ENCODE measurements around the gene SCUBE3. TPM values are rescaled to one million over a fixed set of nuclear protein-coding genes. Genes with fewer than 3 reads are reported as not detected.

SCUBE3 gene
- total RNA-seq, 1 donor from 2014 or later = 0.56 TPM

DNA sequence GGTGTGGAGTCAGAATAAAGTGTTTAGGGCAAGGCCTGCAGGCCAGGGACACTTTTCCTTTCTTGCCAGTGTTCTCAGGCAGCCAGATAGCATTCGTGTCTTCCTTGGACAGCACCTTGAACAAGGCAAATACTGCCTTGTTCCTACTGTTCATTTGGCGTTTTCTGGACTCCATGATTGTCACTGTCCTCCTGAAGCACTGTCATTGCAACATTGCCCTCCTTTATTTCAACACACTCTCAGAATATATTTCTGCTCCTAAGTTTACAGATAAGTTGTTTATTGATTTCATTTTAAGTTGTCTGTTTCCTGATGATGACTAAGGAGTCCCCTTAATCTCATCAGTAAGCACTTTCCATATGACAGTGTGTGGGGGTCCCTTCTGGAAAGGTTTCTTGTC lies 68.7 kb downstream of the SCUBE3 start:
- Histone ChIP-seq H3K36me3 (peaks cover 68% of the 10 kb centered on the region), H3K4me1 (no peaks in the 10 kb centered on the region), H3K27me3 (ENCODE audit: low read depth) (no peaks in the 10 kb centered on the region), H3K4me3 (no peak overlapping the region), H3K27ac (no peak overlapping the region), H3K9me3 (no peaks in the 10 kb centered on the region)
- DNase-seq (no peak), ATAC-seq (no peak)
- TF ChIP-seq, protein P1, sequence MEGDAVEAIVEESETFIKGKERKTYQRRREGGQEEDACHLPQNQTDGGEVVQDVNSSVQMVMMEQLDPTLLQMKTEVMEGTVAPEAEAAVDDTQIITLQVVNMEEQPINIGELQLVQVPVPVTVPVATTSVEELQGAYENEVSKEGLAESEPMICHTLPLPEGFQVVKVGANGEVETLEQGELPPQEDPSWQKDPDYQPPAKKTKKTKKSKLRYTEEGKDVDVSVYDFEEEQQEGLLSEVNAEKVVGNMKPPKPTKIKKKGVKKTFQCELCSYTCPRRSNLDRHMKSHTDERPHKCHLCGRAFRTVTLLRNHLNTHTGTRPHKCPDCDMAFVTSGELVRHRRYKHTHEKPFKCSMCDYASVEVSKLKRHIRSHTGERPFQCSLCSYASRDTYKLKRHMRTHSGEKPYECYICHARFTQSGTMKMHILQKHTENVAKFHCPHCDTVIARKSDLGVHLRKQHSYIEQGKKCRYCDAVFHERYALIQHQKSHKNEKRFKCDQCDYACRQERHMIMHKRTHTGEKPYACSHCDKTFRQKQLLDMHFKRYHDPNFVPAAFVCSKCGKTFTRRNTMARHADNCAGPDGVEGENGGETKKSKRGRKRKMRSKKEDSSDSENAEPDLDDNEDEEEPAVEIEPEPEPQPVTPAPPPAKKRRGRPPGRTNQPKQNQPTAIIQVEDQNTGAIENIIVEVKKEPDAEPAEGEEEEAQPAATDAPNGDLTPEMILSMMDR (IDR thresholded peaks at IDR 0.05) = no peak
- intact Hi-C loops (cut with DNase I) = no loop called here

DNA sequence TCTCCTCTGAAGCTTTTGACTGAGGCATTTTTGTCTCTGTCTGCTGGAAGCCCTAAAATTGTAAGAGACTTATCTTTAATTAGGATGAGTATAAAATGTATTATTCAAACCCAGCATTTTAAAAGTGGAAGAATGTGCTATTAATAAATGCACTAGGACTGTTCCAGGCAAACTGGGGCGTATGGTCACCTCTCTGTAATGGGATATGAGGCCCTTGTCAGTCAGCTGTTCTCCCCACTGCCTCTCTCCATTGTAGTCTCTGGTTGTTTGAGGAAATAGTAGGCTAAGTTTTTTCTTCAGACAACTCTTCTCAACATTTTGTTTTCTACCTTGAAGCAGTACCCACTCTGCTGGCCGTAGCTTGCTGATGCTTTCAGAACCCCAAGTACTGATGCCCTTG lies 69.6 kb downstream of the SCUBE3 start:
- peaks cover 77% of the 10 kb centered on the region for H3K36me3 ChIP-seq

DNA sequence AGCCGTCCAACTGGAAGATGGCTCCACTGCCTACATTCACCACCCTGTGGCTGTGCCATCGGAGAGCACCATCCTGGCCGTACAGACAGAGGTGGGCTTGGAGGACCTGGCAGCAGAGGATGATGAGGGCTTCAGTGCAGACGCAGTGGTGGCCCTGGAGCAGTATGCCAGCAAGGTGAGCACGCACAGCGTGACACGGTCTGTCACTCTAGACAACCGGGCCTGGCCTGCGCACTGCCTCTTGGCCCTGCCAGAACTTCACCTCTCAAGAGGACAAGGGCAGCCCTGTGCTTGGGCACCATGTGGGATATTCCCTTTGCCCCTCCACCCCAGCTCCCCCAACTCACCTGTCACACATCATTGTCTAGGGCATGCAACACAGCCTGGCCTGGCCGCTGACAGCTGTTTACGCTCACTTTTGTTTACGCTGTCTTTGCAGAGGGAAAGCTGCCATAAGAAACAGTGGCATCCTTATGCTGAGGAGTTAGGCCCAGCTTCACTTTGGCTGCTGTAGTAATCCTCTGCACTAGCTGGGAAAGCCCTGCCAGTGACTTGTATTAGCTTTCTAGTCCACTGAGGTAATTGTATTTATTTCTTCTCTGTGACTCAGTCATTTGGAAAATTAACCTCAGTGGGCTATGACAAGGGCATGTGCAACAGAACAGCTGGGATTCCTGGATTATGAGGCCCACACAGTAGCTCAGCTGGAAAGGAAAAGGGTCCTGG lies 74.1 kb downstream of the SCUBE3 start:
- TF ChIP-seq, protein P1 (IDR thresholded peaks at IDR 0.05) = no peak
- peaks cover 100% of the 10 kb centered on the region for H3K36me3 ChIP-seq

More for the DNA sequence above, 69.6 kb downstream of the SCUBE3 start:
- TF ChIP-seq, protein P1 (IDR thresholded peaks at IDR 0.05) = no peak
- no peak overlapping the region for H3K4me3 ChIP-seq
- intact Hi-C loops (cut with DNase I) = no loop called here
- H3K27me3 ChIP-seq (ENCODE audit: low read depth) = no peaks in the 10 kb centered on the region
- H3K9me3 ChIP-seq = no peaks in the 10 kb centered on the region
- no peaks in the 10 kb centered on the region for H3K4me1 ChIP-seq
- H3K27ac ChIP-seq = no peak overlapping the region
- no peak for ATAC-seq
- no peak for DNase-seq

DNA sequence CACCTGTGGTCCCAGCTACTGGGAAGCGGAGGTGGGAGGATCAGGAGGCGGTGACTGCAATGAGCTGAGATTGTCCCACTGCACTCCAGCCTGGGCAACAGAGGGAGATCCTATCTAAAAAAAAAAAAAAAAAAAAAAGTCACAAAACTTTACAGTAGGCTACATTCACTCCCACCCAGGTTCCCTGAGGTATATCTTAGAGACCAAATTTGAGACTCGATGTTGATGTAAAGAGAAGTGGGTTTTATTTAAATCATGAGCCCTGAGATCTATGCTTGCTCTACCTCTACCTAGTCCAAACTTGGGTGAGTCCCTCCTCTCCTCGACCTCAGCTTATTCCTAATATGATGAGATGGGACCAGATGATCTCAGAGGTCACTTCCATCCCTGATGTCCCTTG lies 75.1 kb downstream of the SCUBE3 start:
- no peak for DNase-seq
- Histone ChIP-seq H3K36me3 (peaks cover 100% of the 10 kb centered on the region), H3K4me1 (no peaks in the 10 kb centered on the region), H3K27me3 (ENCODE audit: low read depth) (no peaks in the 10 kb centered on the region), H3K27ac (no peak overlapping the region), H3K4me3 (no peak overlapping the region), H3K9me3 (no peaks in the 10 kb centered on the region)
- TF ChIP-seq, protein P1 (IDR thresholded peaks at IDR 0.05) = no peak
- intact Hi-C loops (cut with DNase I) = no loop called here
- no peak for ATAC-seq

More for the DNA sequence above, 74.1 kb downstream of the SCUBE3 start:
- H3K4me3 ChIP-seq = no peak overlapping the region
- intact Hi-C loops (cut with DNase I) = no loop called here
- H3K4me1 ChIP-seq = no peaks in the 10 kb centered on the region
- H3K27ac ChIP-seq = no peak overlapping the region
- no peaks in the 10 kb centered on the region for H3K27me3 ChIP-seq (ENCODE audit: low read depth)
- ATAC-seq (peak in 1 of 2 donors; percentile 4), DNase-seq (no peak)
- no peaks in the 10 kb centered on the region for H3K9me3 ChIP-seq

DNA sequence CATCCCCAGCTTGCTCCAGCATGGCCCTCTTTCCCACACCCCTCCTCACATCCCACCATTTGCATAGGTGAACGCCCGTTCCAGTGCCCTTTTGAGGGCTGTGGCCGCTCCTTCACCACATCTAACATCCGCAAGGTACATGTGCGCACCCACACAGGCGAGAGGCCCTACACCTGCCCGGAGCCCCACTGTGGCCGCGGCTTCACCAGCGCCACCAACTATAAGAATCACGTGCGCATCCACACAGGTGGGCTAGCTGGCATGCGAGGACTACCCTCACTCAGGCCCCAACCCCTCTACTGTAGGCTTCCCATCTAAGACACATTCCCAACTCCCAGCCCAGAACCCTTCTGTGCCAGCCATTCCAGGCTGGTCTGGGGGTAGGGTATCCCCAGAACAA lies 77.7 kb downstream of the SCUBE3 start:
- Histone ChIP-seq H3K36me3 (peaks cover 97% of the 10 kb centered on the region), H3K27me3 (ENCODE audit: low read depth) (no peaks in the 10 kb centered on the region), H3K9me3 (no peaks in the 10 kb centered on the region), H3K4me3 (no peak overlapping the region), H3K27ac (no peak overlapping the region), H3K4me1 (no peaks in the 10 kb centered on the region)
- DNase-seq (no peak), ATAC-seq (no peak)
- intact Hi-C loops (cut with DNase I) = no loop called here
- TF ChIP-seq, protein P1 (IDR thresholded peaks at IDR 0.05) = no peak

Data from lower lobe of right lung (tissue), 2 donors.